ENCODE data around the gene PITHD1. TPM values are rescaled to one million over a fixed set of nuclear protein-coding genes. Genes with fewer than 3 reads are reported as not detected.

PITHD1 gene
- total and polyA plus RNA-seq, 10 of the 15 experiments (the other 5 are each of a cell fraction or from before 2014, with no cell fraction given): 23.7 to 82.2 (median 67.0) TPM

- no peak for TF ChIP-seq SUPT20H (IDR thresholded peaks at IDR 0.05; ENCODE audit: borderline replicate concordance, control insufficient read depth, low read depth, low read length)
- TF ChIP-seq REST (IDR thresholded peaks at IDR 0.05; ENCODE audit: low read depth, low read length): no peak
- TF ChIP-seq BRCA1 (IDR thresholded peaks at IDR 0.05; ENCODE audit: low read depth, low read length): no peak
- TF ChIP-seq GATAD2B (conservative IDR thresholded peaks at IDR 0.05; ENCODE audit: low read depth): peak; percentile 35; the same call in 1 of the 2 replicates
- peak; percentile 97 for TF ChIP-seq CREB1 (IDR thresholded peaks at IDR 0.05; ENCODE audit: low read depth)
- peak; percentile 72 for TF ChIP-seq NR2C1 (IDR thresholded peaks at IDR 0.05)
- peak; percentile 48 for TF ChIP-seq BCL3 (IDR thresholded peaks at IDR 0.05; ENCODE audit: borderline replicate concordance, insufficient read depth, low read depth, low read length, poor library complexity, severe bottlenecking)
- TF ChIP-seq MYC (IDR thresholded peaks at IDR 0.05; ENCODE audit: insufficient read depth, insufficient read length, insufficient replicate concordance, low read length, severe bottlenecking): no peak
- TF ChIP-seq RB1 (IDR thresholded peaks at IDR 0.05; ENCODE audit: borderline replicate concordance): no peak
- peak; percentile 78 for TF ChIP-seq E4F1 (IDR thresholded peaks at IDR 0.05; ENCODE audit: borderline replicate concordance, partially characterized antibody)
- TF ChIP-seq STAT1 (conservative IDR thresholded peaks at IDR 0.05): no peak
- TF ChIP-seq PRDM15 (CRISPR knock-in tag; IDR thresholded peaks at IDR 0.05): no peak
- no peak for TF ChIP-seq RBBP5 (conservative IDR thresholded peaks at IDR 0.05)
Measured at GRCh38 chr1:23800400-23801337, 22.5 kb downstream of the PITHD1 start, which contains the start of gene GALE (continued).

Measured in GM12878 (cell line).